GM15510 (cell line): ENCODE data around the gene RUFY3.

Experiments
- POLR2A ChIP-seq: IDR thresholded peaks from 3 replicates; pipeline ENCODE4 v1.6.1; 2011; ENCODE audit warnings: borderline replicate concordance; ENCODE audit not compliant: insufficient read length; ENCODE audit errors: extremely low read depth

The RUFY3 gene

DNA sequence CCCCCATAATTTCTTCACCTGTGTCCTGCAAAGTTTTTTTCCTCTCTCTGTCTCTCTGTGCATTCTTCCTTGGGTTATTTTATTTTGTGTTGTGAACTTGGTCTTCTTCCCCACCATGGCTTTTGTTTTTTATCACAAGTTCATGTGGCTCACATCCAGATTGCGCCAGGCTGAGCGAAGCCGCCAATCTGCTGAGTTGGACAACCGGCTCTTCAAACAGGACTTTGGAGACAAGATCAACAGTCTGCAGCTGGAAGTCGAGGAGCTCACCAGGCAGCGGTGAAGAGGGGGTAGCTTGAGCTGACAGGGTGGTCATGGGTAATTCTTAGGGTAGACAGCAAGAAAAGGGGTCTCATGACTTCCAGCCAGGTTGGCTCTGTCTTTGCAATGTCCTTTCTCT lies 71.9 kb downstream of the RUFY3 start:
- no peak for TF ChIP-seq POLR2A

DNA sequence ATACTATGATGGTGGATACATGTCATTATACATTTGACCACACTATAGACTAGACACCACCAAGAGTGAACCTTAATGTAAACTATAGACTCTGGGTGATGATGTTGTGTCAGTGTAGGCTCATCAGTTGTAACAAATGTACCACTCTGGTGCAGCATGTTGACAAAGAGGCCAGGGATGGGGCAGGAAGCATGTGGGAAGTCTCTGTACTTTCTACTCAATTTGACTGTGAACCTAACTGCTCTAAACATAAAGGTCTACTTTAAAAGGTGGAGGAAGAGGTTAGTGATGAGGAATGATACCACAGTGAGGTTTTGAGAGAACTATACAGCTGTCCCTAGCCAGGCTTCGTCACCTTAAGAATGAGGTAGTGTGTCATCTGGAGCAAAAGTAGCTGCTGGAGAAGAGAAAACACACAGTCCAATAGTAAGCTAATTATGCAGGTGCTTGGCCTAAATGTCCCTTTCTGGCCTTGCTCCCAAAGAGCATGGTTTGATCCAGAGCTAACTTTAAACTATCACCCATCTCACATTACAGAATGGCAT lies 79.6 kb downstream of the RUFY3 start:
- TF ChIP-seq POLR2A: no peak

DNA sequence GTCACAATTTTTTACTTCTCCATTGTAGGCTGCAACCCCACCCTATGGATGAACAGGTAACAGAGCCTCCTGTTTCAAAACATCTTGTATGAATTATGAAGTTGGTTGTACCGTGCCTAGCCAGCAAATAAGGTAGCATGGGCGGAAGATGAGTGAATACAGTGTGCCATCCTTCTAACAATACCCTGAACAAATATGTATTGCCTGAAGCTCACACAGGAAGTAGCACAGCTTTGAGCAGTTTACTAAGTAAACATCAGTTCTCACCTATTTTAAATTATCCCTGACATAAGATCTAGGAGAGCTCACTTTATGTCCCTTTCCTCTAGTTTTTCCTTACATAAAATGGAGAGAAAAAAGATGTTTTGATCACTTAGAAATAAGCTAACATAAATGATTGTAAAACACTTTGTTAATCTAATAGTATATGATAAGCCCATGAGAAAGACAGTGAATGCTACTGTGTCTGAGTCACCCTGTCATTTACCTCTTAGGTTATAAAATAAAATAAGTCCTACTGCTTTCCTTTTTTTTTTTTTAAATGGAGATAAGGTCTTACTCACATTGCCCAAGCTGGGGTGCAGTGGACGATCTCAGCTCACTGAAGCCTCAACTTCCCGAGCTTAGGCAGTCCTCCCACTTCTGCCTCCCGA lies 81.3 kb downstream of the RUFY3 start:
- no peak for TF ChIP-seq POLR2A

DNA sequence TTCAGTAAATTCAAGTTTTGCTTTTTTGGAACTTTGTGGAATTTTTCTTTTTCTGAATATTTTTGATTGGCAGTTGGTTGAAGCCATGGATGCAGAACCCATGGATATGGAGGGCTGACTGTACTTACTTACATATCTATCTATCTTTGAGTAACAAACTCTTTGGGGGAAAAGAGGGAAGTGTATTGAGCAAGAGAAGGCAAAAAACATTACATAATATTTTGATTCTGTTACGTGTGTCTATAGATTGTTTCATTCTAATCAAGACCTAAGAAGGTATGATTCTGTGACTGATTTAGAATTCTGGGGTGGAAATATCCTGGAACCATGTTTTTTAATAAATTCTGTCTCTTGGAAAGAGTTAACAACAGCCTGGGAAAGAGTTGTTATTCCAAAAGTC lies 86.4 kb downstream of the RUFY3 start:
- no peak for TF ChIP-seq POLR2A

DNA sequence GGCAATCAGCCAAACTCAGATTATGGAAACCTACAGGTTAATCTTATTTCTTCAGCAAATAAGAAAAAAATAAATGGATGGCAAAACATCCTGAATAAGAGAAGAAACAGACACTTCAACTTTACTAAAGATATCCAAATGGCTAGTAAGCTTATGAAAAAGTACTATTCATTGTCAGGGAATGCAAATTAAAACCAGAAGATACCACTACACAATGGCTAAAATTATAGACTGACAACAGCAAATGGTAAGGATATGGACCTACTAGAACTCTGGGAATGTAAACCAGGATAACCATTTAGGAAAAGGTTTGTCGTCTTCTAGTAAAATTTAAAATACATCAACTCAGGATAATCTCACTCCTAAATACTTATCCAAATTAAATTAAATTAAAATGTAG lies 93.6 kb downstream of the RUFY3 start:
- no peak for TF ChIP-seq POLR2A

DNA sequence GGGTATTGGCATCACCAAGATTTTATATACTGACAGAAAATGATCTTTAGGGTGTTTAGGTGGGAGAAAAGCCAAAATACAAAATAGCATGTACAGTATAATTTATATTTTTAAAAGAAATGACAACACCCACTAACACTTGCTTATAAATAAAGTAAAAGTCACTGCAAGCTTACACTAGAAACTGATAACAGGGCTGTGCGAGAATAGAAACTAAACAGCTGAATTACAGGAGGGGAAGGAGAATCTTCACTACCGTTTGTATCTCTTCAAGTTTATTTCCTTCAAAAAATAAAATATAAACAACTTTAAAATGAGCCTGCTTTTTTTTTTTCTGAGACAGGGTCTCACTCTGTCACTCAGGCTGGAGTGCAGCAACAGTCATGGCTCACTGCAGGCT lies 95.1 kb downstream of the RUFY3 start:
- no peak for TF ChIP-seq POLR2A

DNA sequence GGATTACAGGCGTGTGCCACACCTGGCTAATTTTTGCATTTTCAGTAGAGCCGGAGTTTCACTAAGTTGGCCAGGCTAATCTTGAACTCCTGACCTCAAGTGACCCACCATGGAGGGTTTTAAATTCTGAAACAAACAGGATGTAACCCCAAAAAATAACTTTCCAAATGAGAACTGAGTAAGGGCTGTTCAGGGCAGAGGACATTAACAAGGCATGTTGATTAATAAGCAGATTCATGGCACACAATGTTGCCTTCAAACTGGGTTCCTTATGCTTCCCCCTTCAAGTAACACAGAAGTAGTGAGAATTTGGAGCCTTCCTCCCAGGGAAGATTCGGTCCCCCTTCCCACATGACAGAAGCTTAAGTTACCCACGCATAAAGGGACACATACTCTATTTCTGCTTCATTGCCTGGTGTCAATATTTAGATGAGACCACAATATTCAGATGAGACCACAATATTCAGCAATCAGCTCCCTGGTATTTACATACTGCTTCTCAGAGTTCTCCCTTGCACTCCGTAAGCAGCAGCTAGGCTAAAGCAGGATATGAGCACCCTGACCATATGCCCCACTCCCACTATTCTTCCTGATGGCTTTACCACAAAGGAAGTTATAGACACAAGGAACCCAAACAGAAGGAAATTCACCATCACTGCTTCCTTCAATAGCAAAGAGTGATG lies 96.5 kb downstream of the RUFY3 start:
- TF ChIP-seq POLR2A: no peak

DNA sequence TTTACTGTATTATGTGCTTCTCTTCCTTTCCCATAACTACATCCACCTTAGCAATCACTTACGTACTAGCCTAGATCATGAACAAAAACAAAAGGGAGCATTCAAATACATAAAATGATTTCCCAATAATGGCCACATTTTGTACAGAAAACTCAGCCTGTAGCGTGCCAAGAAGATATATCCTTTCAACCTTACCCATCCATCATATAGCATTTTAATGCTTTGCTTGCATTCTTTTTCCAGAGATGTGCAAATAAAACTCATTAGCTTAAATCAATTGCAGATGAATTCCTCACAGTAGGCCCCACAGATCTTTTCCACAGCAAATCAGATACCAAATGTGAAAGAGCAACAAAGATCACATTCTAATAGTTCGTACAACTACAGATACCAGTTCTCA lies 97.2 kb downstream of the RUFY3 start:
- no peak for TF ChIP-seq POLR2A

DNA sequence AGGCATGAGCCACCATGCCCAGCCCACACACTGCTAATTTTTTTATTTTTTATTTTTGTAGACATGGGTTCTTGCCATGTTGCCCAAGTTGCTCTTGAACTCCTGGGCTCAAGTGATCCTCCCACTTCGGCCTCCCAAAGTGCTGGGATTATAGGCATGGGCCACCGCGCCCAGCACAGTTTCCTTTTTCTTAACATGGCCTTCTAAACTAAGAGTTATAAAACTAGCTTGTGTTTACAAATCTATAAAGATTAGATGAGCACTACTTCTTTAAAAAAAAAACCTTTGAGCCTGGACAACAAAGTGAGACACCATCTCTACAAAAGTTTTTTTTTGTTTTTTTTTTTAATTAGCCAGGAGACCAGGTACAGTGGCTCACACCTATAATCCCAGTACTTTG lies 107.3 kb downstream of the RUFY3 start:
- no peak for TF ChIP-seq POLR2A

DNA sequence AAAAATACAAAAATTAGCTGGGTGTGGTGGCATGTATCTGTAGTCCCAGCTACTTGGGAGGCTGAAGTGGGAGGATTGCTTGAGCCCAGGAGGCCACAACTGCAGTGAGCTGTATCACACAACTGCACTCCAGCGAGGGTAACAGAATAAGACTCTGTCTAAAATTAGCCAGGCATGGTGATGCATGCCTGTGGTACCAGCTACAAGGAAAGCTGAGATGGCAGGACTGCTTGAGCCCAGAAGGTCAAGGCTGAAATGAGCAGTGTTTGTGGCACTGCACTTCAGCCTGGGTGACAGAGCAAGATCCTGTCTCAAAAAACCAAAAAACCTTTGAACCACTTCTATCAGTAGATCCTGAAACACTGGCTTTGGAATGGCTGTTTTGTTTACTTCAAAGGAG lies 107.7 kb downstream of the RUFY3 start:
- TF ChIP-seq POLR2A: no peak

DNA sequence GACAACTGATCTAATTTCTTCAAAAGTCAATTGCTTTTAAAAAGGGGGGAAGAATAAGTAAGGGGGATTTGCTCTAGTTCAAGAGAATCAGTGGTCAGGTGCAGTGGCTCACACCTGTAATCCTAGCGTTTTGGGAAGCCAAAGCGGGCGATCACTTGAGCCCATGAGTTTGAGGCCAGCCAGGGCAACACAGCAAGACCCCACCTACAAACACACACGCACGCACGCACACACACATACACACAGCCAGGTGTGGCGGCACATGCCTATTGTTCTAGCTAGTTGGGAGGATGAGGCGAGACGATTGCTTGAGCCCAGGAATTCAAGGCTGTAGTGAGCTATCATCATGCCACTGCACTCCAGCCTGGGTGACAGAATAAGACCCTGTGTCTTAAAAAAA lies 108.3 kb downstream of the RUFY3 start:
- TF ChIP-seq POLR2A: no peak

DNA sequence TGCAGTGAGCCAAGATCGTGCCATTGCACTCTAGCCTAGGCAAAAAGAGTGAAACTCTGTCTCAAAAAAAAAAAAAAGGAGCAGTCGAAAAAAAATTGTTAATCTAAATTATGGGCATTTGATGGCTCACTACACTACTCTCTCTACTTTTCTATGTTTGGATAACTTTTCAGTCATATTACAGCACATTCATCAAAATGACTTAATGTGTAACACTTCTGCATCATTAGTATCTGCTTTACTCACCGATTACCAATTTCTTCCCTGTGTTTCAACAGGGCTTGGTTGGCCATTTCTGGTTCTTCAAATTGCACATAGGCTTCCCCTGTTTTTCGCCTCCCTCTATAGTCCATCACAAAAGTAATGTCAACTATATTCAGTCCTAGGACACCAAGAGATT lies 109.5 kb downstream of the RUFY3 start:
- no peak for TF ChIP-seq POLR2A

DNA sequence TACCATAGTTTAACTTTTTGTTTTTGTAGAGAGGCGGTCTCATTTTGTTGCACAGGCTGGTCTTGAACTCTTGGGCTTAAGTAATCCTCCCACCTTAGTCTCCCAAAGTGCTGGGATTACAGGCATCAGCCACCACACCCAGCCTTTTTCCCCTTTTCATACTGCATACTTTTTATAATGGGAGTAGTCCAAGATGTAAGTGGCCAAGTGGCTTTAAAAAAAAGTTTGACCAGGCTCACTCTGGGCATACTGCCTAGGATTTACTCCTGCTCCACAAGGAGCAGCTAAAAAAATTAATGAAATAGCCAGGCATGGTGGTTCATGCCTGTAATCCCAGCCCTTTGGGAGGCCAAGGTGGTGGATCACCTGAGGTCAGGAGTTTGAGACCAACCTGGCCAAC lies 111.9 kb downstream of the RUFY3 start:
- TF ChIP-seq POLR2A: no peak

DNA sequence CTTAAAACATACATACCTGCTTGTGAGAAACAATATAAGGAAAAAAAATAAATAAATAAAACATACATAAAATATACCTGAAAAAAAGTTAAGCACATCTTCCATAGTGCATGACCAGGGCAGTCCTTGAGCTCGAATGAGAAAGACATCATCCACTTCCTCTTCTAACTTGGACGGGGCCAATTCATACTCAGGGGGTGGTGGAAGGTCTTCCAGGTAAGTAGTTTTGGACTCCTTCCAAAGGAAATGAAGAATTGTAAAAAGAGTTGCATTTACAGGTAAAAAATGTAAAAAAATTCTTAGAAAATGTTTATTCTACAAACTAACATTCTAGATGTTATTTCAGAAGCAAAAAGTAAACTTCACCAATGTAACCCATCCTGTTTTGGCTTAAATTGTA lies 114.3 kb downstream of the RUFY3 start:
- TF ChIP-seq POLR2A: no peak

DNA sequence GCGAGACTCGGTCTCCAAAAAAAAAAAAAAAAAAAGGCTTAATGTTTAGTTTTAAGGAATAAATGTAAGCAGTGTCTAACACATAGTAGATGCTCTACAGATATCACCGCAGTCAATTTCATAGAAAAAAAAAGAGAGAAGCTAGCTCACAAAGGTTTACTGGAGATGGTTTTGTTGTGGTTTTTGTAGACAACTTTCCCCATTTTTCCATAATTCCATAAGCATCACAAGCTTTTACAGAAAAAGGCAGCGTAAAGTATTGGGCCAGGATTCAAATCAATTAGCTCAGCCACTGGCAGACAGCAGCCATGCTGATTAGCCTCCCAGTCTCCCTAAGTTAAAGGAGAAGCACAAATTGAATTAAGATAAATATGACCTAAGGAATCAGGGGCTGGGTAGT lies 116.4 kb downstream of the RUFY3 start:
- TF ChIP-seq POLR2A: no peak

DNA sequence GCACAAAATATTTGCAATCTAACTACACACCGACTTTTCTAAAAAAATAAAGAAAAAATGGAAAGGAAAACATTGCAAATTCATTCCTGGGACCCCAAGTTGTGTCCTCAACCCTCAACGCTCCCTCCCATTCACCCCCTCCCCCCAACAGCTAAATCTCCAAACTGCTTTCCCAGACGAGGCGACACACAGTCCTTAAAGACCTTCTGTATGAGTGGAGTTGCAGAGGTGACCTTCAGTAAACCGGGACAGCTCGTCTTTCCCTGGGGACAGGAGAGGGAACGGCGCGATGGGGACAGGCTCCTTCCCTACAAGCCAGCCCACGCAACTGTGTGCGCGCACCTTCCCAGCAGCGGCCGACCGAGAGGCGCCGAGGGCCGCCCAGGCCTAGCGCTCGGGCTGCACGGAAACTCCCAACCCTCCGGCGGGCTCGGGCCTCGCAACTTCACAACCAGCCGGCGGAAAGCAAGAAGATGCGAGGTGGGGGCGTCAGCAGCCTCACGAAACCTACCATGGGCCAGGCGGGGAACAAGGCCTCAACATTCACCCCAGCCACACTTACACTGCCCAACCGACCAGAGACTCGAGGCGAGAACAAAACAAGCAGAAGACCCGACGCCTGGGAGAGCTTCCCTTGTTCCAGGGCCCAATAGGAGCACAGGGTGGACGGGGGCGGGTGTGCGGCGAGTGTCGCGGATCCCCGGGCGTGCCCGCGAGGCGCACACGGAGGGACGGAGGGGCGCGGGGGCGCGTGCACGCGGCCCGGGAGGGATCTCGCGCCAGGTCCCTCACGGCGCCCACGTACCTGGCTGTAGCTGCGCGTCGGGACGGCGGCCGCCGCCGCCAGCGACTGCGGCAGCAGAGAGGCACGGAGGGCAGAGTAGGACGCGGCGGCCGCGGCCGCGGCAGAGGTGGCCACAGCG lies 117.2 kb downstream of the RUFY3 start:
- no peak for TF ChIP-seq POLR2A

DNA sequence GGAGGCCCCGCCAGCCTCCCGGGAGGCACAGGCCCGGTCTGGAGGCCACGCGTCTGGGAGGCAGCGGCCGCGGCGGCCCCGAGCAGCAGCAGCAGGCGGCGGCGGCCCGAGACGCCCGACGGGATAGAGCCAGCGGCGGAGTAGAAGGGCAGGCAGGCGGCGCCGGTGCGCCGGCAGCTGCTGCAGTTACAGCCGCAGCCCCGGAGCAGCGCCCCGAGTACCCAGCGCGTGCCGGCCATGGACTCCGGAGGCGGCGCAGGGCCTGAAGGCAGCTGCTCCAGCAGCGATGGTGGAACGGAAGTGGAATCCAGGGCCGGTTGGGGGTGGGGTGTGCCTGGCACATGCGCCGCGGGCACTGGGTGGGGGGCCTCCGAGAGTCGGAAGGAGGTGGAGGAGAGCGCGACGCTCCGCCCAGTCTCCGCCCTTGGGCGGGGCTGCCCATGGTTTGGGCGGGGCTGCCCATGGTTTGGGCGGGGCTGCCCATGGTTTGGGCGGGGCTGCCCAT lies 117.9 kb downstream of the RUFY3 start, which contains the start of gene GRSF1:
Gene GRSF1, minus strand, starts transcription at position 302 of the 505 bp plus-strand sequence. Its CDS starts 63 bp downstream, at position 239.
- peak; percentile 84 for TF ChIP-seq POLR2A
